ENCODE measurements around the gene ARHGAP45. TPM values are rescaled to one million over a fixed set of nuclear protein-coding genes. Genes with fewer than 3 reads are reported as not detected.
"Not testable (repeated sequence)": the region's sequence is repeated elsewhere in the genome, so short reads cannot be mapped to it uniquely, and the experiment has no call there.

ARHGAP45 gene
- total RNA-seq (2014; rRNA removed; shearing (Covaris generic)) = 2.9 TPM in 2 replicates

GRCh38 chr19:1066748-1067340, at the start of gene ARHGAP45:
ARHGAP45 (plus strand) TSS chr19:1067167; CDS start chr19:1067406, 239 bp downstream.
- Histone ChIP-seq H3K4me1 (peaks cover 12% of the 10 kb centered on the region; the same call in 1 of the 2 replicates), H3K4me3 (peak within 1 kb of the TSS; percentile 49), H3K27ac (no peak within 1 kb of the TSS), H3K9me3 (replicated peaks) (0 out of 2 replicates have a peak, but pooled peaks cover 3% of the 10 kb centered on the region), H3K27me3 (peaks cover 24% of the 10 kb centered on the region; the same call in 1 of the 2 replicates), H3K36me3 (no peaks in the 10 kb centered on the region)
- DNase-seq = no peak

GRCh38 chr19:1017906-1018305, 49.1 kb upstream of the ARHGAP45 start:
- H3K4me1 ChIP-seq = peaks cover 3% of the 10 kb centered on the region; the same call in 1 of the 2 replicates
- H3K27me3 ChIP-seq = no peaks in the 10 kb centered on the region
- peaks cover 12% of the 10 kb centered on the region for H3K36me3 ChIP-seq
- no peak overlapping the region for H3K4me3 ChIP-seq
- H3K27ac ChIP-seq = no peak overlapping the region
- no peaks in the 10 kb centered on the region for H3K9me3 ChIP-seq (replicated peaks)
- no peak for DNase-seq

- Histone ChIP-seq H3K9me3 (replicated peaks) (no peaks in the 10 kb centered on the region), H3K27ac (no peak overlapping the region), H3K27me3 (no peaks in the 10 kb centered on the region), H3K4me1 (peaks cover 3% of the 10 kb centered on the region; the same call in 1 of the 2 replicates), H3K4me3 (no peak overlapping the region), H3K36me3 (peaks cover 7% of the 10 kb centered on the region)
- no peak for DNase-seq
Measured at GRCh38 chr19:1018393-1018792, 48.6 kb upstream of the ARHGAP45 start.

- Histone ChIP-seq H3K27me3 (no peaks in the 10 kb centered on the region), H3K27ac (no peak overlapping the region), H3K36me3 (peaks cover 2% of the 10 kb centered on the region), H3K9me3 (replicated peaks) (no peaks in the 10 kb centered on the region), H3K4me3 (no peak overlapping the region), H3K4me1 (peaks cover 3% of the 10 kb centered on the region; the same call in 1 of the 2 replicates)
- no peak for DNase-seq
Measured at GRCh38 chr19:1018932-1019615, 47.9 kb upstream of the ARHGAP45 start.

- no peak overlapping the region for H3K27ac ChIP-seq
- H3K36me3 ChIP-seq = peaks cover 2% of the 10 kb centered on the region
- no peaks in the 10 kb centered on the region for H3K9me3 ChIP-seq (replicated peaks)
- DNase-seq = no peak
- H3K4me1 ChIP-seq = peaks cover 3% of the 10 kb centered on the region; the same call in 1 of the 2 replicates
- H3K4me3 ChIP-seq = peak overlapping the region; percentile 74
- H3K27me3 ChIP-seq = no peaks in the 10 kb centered on the region
Measured at GRCh38 chr19:1019616-1019961, 47.4 kb upstream of the ARHGAP45 start.

- no peaks in the 10 kb centered on the region for H3K27me3 ChIP-seq
- peaks cover 2% of the 10 kb centered on the region; the same call in 1 of the 2 replicates for H3K36me3 ChIP-seq
- peak in 1 of 2 experiments; percentile 30 for DNase-seq
- H3K9me3 ChIP-seq (replicated peaks) = no peaks in the 10 kb centered on the region
- peak overlapping the region; percentile 33; the same call in 1 of the 2 replicates for H3K27ac ChIP-seq
- H3K4me3 ChIP-seq = peak overlapping the region; percentile 74
- peaks cover 3% of the 10 kb centered on the region; the same call in 1 of the 2 replicates for H3K4me1 ChIP-seq
Measured at GRCh38 chr19:1019980-1020867, 46.7 kb upstream of the ARHGAP45 start.

- Histone ChIP-seq H3K4me3 (peak within 1 kb of the TSS; percentile 74), H3K4me1 (peaks cover 3% of the 10 kb centered on the region; the same call in 1 of the 2 replicates), H3K27me3 (no peaks in the 10 kb centered on the region), H3K9me3 (replicated peaks) (no peaks in the 10 kb centered on the region), H3K36me3 (0 out of 2 replicates have a peak, but pooled peaks cover 2% of the 10 kb centered on the region), H3K27ac (peak within 1 kb of the TSS; percentile 92)
- DNase-seq = peak; percentile 98
Measured at GRCh38 chr19:1020868-1021425, 46.0 kb upstream of the ARHGAP45 start, which contains the start of gene TMEM259. TMEM259 (minus strand) TSS chr19:1021123; CDS start chr19:1020996, 127 bp downstream.

GRCh38 chr19:1023883-1024188, 43.1 kb upstream of the ARHGAP45 start:
- not testable (repeated sequence) for H3K27me3 ChIP-seq; DNase-seq; H3K9me3 ChIP-seq (replicated peaks); H3K4me1 ChIP-seq; H3K27ac ChIP-seq; H3K4me3 ChIP-seq; H3K36me3 ChIP-seq

GRCh38 chr19:1025080-1025479, 41.9 kb upstream of the ARHGAP45 start:
- H3K4me1 ChIP-seq = not testable (repeated sequence)

GRCh38 chr19:1025960-1026782, 40.8 kb upstream of the ARHGAP45 start, which contains the start of gene CNN2:
CNN2 (plus strand) TSS chr19:1026608; CDS start chr19:1026662, 54 bp downstream.
- Histone ChIP-seq H3K9me3 (replicated peaks) (no peaks in the 10 kb centered on the region), H3K4me3 (peak within 1 kb of the TSS; percentile 97), H3K4me1 (peaks cover 3% of the 10 kb centered on the region; the same call in 1 of the 2 replicates), H3K36me3 (peaks cover 8% of the 10 kb centered on the region), H3K27me3 (no peaks in the 10 kb centered on the region), H3K27ac (peak within 1 kb of the TSS; percentile 79)
- peak; percentile 76 to 79 for DNase-seq

More at GRCh38 chr19:1025080-1025479, 41.9 kb upstream of the ARHGAP45 start:
- H3K27ac ChIP-seq; DNase-seq; H3K27me3 ChIP-seq; H3K4me3 ChIP-seq; H3K36me3 ChIP-seq; H3K9me3 ChIP-seq (replicated peaks): not testable (repeated sequence)

GRCh38 chr19:1026783-1027649, 40.0 kb upstream of the ARHGAP45 start:
- H3K36me3 ChIP-seq = peaks cover 13% of the 10 kb centered on the region
- peaks cover 3% of the 10 kb centered on the region; the same call in 1 of the 2 replicates for H3K4me1 ChIP-seq
- H3K27ac ChIP-seq = peak overlapping the region; percentile 79
- DNase-seq = peak; percentile 47 to 54
- H3K4me3 ChIP-seq = peak overlapping the region; percentile 97
- H3K27me3 ChIP-seq = no peaks in the 10 kb centered on the region
- no peaks in the 10 kb centered on the region for H3K9me3 ChIP-seq (replicated peaks)

- H3K27me3 ChIP-seq = no peaks in the 10 kb centered on the region
- no peaks in the 10 kb centered on the region; the same call in 1 of the 2 replicates for H3K4me1 ChIP-seq
- H3K27ac ChIP-seq = peak overlapping the region; percentile 79
- H3K36me3 ChIP-seq = peaks cover 19% of the 10 kb centered on the region
- H3K4me3 ChIP-seq = peak overlapping the region; percentile 97
- no peaks in the 10 kb centered on the region for H3K9me3 ChIP-seq (replicated peaks)
- peak in 1 of 2 experiments; percentile 42 for DNase-seq
Measured at GRCh38 chr19:1027650-1028061, 39.3 kb upstream of the ARHGAP45 start.

All from SJCRH30 (cell line).